PC-3 (cell line): ENCODE results near the gene GMDS.

Experiments
- EZH2 ChIP-seq: fragments of 300-600 bp; sonication (generic); IDR thresholded peaks from one replicate; pipeline ENCODE4 v1.6.1; 2017; ENCODE audit warnings: antibody characterized with exemption, mild to moderate bottlenecking, low read length; ENCODE audit not compliant: unreplicated experiment
- TF ChIP-seq, protein P1 (sequence below): fragments of 300-600 bp; sonication (generic); conservative IDR thresholded peaks from 2 replicates; pipeline ENCODE4 v1.5.1; 2017; ENCODE audit warnings: antibody characterized with exemption, low read depth, mild to moderate bottlenecking, low read length

GRCh38 chr6:1745814-1746213, 499.6 kb downstream of the GMDS start:
- TF ChIP-seq, protein P1, sequence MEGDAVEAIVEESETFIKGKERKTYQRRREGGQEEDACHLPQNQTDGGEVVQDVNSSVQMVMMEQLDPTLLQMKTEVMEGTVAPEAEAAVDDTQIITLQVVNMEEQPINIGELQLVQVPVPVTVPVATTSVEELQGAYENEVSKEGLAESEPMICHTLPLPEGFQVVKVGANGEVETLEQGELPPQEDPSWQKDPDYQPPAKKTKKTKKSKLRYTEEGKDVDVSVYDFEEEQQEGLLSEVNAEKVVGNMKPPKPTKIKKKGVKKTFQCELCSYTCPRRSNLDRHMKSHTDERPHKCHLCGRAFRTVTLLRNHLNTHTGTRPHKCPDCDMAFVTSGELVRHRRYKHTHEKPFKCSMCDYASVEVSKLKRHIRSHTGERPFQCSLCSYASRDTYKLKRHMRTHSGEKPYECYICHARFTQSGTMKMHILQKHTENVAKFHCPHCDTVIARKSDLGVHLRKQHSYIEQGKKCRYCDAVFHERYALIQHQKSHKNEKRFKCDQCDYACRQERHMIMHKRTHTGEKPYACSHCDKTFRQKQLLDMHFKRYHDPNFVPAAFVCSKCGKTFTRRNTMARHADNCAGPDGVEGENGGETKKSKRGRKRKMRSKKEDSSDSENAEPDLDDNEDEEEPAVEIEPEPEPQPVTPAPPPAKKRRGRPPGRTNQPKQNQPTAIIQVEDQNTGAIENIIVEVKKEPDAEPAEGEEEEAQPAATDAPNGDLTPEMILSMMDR = no peak
- TF ChIP-seq EZH2 = no peak
